SJCRH30 (cell line): ENCODE data around the gene SYTL2. TPM values are rescaled to one million over a fixed set of nuclear protein-coding genes. Genes with fewer than 3 reads are reported as not detected.
"Not testable (repeated sequence)": the region's sequence is repeated elsewhere in the genome, so short reads cannot be mapped to it uniquely, and the experiment has no call there.

ENCODE experiments used
- DNase-seq, 2 experiments: peaks; one replicate each; pipeline ENCODE4 v3.0.0-alpha.2; 2015 to 2020
- H3K27ac ChIP-seq: fragments of 250-450 bp; sonication (Bioruptor Pico); 2 replicates; pipeline ENCODE4 v1.5.1; 2020; ENCODE audit warnings: mild to moderate bottlenecking, moderate library complexity
- H3K27me3 ChIP-seq: fragments of 250-450 bp; sonication (Bioruptor Pico); 2 replicates; pipeline ENCODE4 v1.5.1; 2020; ENCODE audit warnings: mild to moderate bottlenecking, moderate library complexity
- H3K36me3 ChIP-seq: fragments of 250-450 bp; sonication (Bioruptor Pico); 2 replicates; pipeline ENCODE4 v1.5.1; 2020; ENCODE audit warnings: mild to moderate bottlenecking, moderate library complexity
- H3K4me1 ChIP-seq: fragments of 250-450 bp; sonication (Bioruptor Pico); 2 replicates; pipeline ENCODE4 v1.5.1; 2020; ENCODE audit warnings: mild to moderate bottlenecking, moderate library complexity
- H3K4me3 ChIP-seq: fragments of 250-450 bp; sonication (Bioruptor Pico); 2 replicates; pipeline ENCODE4 v1.5.1; 2020; ENCODE audit warnings: mild to moderate bottlenecking, moderate library complexity
- H3K9me3 ChIP-seq: fragments of 250-450 bp; sonication (Bioruptor Pico); replicated peaks from 2 replicates; pipeline ENCODE4 v1.5.1; 2020; ENCODE audit warnings: mild to moderate bottlenecking, moderate library complexity
- total RNA-seq: library from RNA; depleted of rRNA; stranded (reverse); fragments of >200 nt; shearing (Covaris generic); gene quantifications from 2 replicates; pipeline ENCODE4 v1.2.3, GENCODE V29; 2014

The SYTL2 gene
- total RNA-seq, 1 experiment from 2014 or later: 137 TPM

DNA sequence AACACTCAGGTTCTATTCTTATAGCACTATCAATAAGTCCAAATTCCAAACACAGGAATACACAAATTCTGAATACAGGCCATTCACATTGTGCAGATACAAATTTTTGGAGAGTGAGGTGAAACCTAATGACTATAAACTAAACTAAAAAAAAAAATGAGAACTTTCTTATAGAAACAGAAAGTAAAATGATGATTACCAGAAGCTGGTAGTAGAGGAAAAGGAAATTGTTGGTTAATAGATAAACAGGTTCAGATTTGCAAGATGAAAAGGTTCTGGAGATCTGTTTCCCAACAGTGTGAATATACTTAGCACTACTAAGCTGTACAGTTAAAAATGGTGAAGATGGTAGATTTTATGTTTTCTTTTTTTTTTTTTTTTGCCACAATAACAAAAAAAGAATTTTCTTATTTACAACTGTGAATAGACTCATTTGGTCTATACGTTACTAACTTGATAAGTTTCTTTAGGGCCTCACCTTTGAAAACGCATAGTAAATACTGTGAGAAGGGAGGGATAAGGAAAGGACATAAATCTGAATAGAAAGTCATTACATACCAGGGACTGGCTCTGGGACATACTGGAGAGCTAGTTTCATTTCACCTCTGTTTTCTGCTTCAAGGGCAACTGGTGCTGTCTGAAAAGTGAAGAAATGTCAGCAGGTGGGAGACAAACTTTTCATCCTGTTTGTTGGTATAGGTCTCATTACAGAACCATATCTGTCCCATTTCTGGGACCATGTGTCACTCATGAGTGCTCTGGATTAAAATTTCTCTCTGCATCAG, 110.8 kb downstream of the SYTL2 start:
- Histone ChIP-seq H3K4me1 (no peaks in the 10 kb centered on the region), H3K4me3 (no peak overlapping the region), H3K9me3 (no peaks in the 10 kb centered on the region), H3K27me3 (no peaks in the 10 kb centered on the region), H3K36me3 (peaks cover 95% of the 10 kb centered on the region), H3K27ac (no peak overlapping the region)
- no peak for DNase-seq

DNA sequence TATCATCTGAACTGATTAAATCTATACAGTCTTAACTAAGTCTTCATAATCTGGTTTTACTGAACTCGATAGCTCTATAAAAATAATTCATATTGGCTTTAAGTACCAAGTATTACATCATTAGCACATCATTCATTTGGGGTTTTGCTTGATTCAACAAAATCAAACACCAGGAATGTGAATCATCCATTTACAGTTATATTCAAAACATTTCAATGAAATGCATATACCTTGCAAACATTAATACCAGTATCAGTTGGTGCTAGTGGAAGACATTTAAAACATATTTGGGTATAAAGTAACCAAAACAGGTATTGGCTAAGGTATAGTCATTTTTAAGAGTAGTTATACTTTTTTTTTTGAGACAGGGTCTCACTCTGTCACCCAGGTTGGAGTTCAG, 112.7 kb downstream of the SYTL2 start:
- no peak for DNase-seq
- no peak overlapping the region for H3K4me3 ChIP-seq
- peaks cover 94% of the 10 kb centered on the region for H3K36me3 ChIP-seq
- H3K27ac ChIP-seq: no peak overlapping the region
- H3K9me3 ChIP-seq: no peaks in the 10 kb centered on the region
- no peaks in the 10 kb centered on the region for H3K27me3 ChIP-seq
- no peaks in the 10 kb centered on the region for H3K4me1 ChIP-seq

DNA sequence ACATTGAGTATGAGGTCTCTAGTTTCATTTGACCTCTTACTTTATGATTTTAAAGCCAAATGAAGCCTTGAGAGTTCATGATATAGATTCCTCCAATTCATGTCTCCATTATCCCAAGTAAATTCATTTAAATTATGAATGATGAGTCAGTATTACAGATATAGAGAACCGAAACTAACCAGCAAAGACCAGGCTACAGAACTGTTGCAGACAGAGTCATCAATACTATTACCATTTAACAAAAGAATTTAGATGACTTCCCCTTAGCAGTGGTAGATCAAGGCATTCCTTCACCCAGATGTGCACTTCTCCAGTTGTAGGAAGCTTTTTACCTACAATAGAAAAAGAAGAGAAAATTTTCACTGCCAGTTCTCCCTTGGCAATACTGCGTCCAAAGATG, 113.2 kb downstream of the SYTL2 start:
- no peak for DNase-seq
- H3K9me3 ChIP-seq: no peaks in the 10 kb centered on the region
- H3K27ac ChIP-seq: no peak overlapping the region
- no peaks in the 10 kb centered on the region for H3K4me1 ChIP-seq
- no peaks in the 10 kb centered on the region for H3K27me3 ChIP-seq
- peaks cover 94% of the 10 kb centered on the region for H3K36me3 ChIP-seq
- no peak overlapping the region for H3K4me3 ChIP-seq

DNA sequence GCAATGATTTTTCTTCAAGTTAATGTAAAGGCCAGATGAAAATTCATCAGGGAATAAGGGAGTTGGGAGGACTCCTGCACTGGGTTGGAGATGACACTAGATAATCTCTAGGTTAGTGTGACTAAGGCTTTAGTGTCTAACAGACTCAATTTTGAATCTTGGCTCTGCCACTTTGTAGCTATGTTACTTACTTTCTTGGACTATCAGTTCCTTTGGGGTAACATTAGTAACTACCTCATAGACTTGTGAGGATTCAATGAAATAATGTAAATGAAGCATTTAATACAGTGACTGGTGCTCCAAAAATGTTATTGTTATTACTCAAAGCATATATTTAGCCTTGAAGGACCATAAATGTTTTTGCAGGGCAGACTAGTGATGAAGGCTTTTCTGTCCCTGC, 115.4 kb downstream of the SYTL2 start:
- Histone ChIP-seq H3K36me3 (peaks cover 89% of the 10 kb centered on the region), H3K4me1 (no peaks in the 10 kb centered on the region), H3K4me3 (no peak overlapping the region), H3K9me3 (no peaks in the 10 kb centered on the region), H3K27me3 (no peaks in the 10 kb centered on the region), H3K27ac (no peak overlapping the region)
- DNase-seq: no peak

DNA sequence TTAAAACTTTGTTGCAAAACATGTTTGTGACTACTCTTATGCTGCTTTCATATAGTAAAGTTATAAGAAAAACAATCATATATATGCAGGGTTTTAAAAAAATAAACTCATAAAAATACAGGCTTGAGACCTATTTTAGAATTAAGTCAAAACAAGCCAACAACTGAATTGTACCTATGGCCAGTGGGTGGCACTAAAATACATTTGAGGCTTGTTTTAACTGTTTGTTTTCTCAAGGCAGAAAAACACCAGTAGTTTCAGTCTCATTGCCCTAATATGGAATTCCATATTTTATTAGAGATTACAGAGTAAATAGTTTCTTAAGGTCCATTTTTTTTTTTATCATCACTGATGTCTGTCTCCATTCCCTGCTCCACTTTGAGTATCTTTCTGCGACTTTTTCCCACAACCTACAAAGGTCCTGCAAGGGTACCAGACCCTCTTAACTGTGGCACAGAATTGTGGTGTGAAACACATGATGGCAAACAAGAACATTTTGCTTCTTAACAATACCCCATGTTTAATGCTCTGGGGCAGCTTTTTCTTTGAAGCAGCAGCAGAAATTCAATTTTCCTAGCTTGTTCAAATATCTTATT, 116.5 kb downstream of the SYTL2 start:
- Histone ChIP-seq H3K4me1 (no peaks in the 10 kb centered on the region), H3K27me3 (no peaks in the 10 kb centered on the region), H3K36me3 (peaks cover 87% of the 10 kb centered on the region), H3K9me3 (no peaks in the 10 kb centered on the region), H3K4me3 (no peak overlapping the region), H3K27ac (no peak overlapping the region)
- peak in 1 of 2 experiments; percentile 68 for DNase-seq

DNA sequence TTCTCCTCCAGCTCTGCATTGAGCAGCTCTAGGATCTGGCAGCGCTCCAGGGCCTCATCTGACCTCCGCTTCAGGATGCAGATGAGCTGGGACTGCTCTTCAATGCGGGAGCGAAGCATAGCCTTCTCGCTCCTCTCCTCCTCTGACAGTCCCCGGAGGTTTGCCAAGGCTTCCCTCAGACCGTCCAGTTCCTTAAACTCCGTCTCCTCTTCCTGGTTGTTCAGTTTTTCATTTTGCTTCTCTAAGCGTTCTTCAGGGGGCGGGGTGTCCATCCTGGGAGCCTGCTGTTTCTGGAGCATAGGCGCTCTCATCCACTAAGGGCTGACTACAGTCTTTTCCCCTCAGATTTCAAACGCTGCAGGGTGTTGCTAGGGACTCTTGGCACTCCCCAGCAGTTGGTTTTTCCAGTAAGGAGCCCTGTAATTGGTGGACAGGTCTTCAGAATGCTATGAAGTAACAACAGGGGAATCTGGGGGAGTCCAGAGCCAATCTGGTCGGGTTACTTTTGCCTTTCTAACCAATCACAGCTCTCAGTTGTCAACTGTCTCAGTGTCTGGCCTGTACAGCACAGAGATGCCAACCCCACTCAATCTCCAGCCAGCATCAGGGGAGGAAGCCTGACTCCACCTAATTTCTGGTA, 125.0 kb downstream of the SYTL2 start, which contains the start of gene CCDC89:
CCDC89 (minus strand) TSS at position 376 of the 640 bp plus-strand sequence; CDS start at position 311, 65 bp downstream.
- peak within 1 kb of the TSS; percentile 55 for H3K4me3 ChIP-seq

DNA sequence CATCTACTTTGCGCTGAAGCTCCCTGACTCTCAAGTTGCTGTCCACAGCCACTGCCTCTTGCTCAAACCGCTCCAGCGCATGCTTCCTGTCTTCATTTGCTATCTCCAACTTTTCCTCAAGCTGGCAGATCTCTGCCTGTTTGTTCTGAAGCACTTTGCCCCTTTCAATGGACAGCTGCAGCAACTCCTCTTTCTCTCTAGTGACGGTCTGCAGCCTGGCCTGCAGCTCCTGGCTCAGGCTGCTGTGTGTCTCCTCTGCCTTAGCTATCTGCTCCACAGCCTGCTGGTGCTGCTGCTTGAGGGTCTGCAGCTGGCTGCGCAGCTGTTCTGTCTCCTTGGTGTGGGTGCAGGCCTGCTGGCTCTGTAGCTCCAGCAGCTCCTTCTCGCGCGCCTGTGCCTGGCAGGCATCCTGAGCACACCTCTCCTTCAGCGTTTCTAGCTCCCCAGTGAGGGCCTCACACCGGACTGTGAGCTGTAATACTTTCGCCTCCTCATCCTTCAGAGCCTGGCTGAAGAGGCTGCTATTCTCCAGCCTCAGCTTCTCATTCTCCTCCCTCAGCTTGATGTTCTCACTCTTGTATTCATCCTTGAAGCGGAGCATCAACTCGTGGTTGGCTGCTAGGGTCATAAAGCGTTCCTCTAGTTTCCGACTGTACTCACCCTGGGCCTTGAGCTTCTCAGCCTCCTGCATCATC, 125.7 kb downstream of the SYTL2 start:
- peak; percentile 95 to 97 for DNase-seq

More for the DNA sequence above, 125.0 kb downstream of the SYTL2 start, which contains the start of gene CCDC89:
- peaks cover 12% of the 10 kb centered on the region for H3K4me1 ChIP-seq
- peak; percentile 95 to 99 for DNase-seq
- no peaks in the 10 kb centered on the region for H3K9me3 ChIP-seq
- H3K36me3 ChIP-seq: peaks cover 12% of the 10 kb centered on the region
- H3K27ac ChIP-seq: peak within 1 kb of the TSS; percentile 67
- no peaks in the 10 kb centered on the region for H3K27me3 ChIP-seq

DNA sequence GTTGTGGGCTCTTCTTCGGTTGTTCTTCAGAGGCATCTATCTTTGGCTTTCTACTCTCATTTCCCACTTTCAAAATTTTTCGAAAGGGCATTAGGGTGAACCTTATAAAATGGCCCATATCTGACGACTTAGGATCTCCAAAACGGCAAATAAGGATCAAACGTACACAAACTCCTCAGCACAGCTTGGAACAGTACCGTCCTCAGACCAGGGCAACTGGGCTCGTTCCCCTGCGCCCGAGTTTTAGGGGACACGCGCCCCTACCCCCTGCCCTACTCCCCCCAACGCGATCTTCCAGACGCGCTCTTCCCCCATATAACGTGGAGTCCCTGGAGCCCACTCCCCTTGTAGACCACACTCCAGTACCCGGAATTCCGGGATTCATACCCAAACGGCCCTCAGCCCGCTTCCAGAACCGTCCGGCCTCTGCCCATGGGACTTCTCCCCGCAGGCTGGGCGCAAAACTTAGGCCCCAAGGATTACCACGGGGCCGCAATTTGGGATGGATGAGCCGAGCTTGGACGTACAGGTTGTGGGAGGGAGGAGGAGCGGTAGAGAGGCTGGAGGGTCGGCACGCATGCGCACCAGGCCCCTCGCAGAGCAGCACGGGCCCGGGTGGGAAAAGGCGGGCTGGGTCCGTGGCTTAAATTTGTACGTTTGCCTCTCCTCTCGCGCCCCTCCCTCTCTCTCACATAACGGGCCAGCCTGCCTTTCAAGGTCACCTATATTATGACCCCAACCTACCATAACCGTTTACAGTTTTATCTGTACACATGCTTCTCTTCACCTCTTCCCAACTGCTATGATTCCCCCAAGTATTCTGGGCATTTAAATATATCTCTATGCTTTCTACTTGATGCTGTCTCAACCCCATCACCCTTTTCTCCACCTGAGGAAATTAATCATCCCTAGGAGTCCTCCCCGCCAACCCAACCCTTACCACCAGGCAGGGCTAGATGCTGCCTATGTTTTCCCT, 128.3 kb downstream of the SYTL2 start:
- Histone ChIP-seq H3K36me3 (no peaks in the 10 kb centered on the region), H3K9me3 (no peaks in the 10 kb centered on the region), H3K4me1 (peaks cover 12% of the 10 kb centered on the region), H3K27me3 (no peaks in the 10 kb centered on the region), H3K27ac (peak overlapping the region; percentile 34), H3K4me3 (peak overlapping the region; percentile 55)
- DNase-seq: peak; percentile 78 to 79

More for the DNA sequence above, 125.7 kb downstream of the SYTL2 start:
- H3K27ac ChIP-seq: peak overlapping the region; percentile 67
- H3K9me3 ChIP-seq: no peaks in the 10 kb centered on the region
- peaks cover 12% of the 10 kb centered on the region for H3K4me1 ChIP-seq
- peaks cover 6% of the 10 kb centered on the region for H3K36me3 ChIP-seq
- H3K4me3 ChIP-seq: peak overlapping the region; percentile 55
- no peaks in the 10 kb centered on the region for H3K27me3 ChIP-seq

DNA sequence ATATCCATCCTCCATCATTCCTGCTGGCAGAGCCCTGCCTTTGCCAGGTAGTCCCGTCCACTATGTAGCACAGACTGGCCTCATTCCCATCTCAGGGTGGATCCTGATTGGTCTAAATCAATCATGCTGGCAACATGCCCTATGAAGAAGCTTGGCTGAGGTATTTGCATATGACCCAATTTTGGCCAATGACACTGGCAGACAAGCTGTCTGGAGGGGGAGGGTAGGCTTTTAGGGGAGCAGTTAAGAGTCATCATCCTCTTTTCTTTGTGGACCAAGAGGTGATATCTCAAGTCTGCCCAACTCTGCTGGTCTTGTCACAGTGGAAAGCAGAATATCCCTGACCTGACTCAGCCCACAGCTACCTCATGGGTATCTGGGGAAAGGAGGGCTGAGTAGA, 130.0 kb downstream of the SYTL2 start:
- Histone ChIP-seq H3K27ac (no peak overlapping the region), H3K9me3 (no peaks in the 10 kb centered on the region), H3K4me3 (no peak overlapping the region), H3K36me3 (no peaks in the 10 kb centered on the region), H3K27me3 (no peaks in the 10 kb centered on the region), H3K4me1 (peaks cover 8% of the 10 kb centered on the region)
- DNase-seq: peak; percentile 20 to 44

DNA sequence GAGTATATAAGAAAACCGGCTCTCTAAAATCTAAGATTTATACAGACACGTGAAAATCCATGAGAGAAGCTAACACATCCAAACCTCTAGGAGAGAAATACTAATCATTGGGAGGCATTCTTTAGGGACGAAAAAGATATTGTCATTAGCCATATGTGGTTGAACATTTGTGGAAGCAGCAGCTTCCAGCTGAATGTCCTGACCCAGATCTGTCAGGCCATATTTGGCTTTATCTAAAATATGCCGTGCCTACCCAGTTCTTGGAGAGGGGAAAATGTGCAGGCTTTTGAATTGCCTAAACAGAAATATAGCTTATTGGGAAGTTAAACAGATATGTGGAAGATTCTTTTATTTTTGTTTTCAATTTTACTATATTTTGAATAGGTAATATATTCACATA, 131.4 kb downstream of the SYTL2 start:
- DNase-seq: no peak
- no peak overlapping the region for H3K4me3 ChIP-seq
- H3K9me3 ChIP-seq: no peaks in the 10 kb centered on the region
- no peaks in the 10 kb centered on the region for H3K27me3 ChIP-seq
- no peak overlapping the region for H3K27ac ChIP-seq
- H3K36me3 ChIP-seq: no peaks in the 10 kb centered on the region
- peaks cover 8% of the 10 kb centered on the region for H3K4me1 ChIP-seq

DNA sequence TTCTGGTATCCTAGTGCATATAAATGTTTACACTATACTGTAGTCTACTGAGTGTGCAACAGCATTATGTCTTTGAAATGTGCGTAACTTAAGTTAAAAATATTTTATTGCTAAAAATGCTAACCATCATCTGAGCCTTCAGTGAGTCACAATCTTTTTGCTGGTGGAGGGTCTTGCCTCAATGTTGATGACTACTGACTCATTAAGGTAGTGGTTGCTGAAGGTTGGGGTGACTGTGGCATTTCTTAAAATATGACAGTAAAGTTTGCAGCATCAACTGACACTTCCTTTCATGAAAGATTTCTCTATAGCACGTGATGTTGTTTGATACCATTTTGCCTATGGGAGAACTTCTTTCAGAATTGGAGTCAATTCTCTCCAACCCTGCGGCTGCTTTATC, 137.5 kb downstream of the SYTL2 start:
- no peak overlapping the region for H3K27ac ChIP-seq
- no peak overlapping the region for H3K4me3 ChIP-seq
- no peaks in the 10 kb centered on the region for H3K27me3 ChIP-seq
- no peaks in the 10 kb centered on the region for H3K4me1 ChIP-seq
- H3K36me3 ChIP-seq: no peaks in the 10 kb centered on the region
- 0 out of 2 replicates have a peak, but pooled peaks cover 3% of the 10 kb centered on the region for H3K9me3 ChIP-seq
- no peak for DNase-seq

DNA sequence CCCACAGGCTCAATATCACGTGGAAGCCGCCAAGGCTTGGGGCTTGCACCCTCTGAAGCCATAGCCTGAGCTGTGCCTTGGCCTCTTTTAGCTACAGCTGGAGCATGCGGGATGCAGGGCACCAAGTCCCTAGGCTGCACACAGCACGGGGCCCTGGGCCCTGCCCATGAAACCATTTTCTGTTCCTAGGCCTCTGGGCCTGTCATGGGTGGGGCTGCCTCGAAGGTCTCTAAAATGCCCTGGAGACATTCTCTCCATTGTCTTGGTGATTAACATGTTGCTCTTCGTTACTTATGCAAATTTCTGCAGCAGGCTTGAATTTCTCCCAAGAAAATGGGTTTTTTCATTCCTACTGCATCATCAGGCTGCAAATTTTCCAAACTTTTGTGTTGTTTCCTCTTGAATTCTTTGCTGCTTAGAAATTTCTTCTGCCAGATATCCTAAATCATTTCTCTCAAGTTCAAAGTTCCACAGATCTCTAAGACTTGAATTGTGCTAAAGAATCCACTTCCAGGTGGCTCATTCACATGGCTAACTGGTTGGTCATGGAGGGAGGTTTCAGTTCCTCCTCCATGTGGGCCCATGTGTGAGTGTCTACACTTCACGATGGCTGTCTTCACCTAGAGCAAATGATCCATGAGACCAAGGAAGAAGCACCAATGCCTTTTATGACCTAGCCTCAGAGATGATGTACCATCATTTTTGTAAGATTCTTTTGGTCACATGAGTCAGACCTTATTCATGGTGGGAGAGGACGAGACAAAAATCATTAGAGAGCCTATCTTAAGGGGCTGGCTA, 138.6 kb downstream of the SYTL2 start:
- no peak overlapping the region for H3K4me3 ChIP-seq
- H3K9me3 ChIP-seq: 0 out of 2 replicates have a peak, but pooled peaks cover 3% of the 10 kb centered on the region
- DNase-seq: no peak
- no peaks in the 10 kb centered on the region for H3K4me1 ChIP-seq
- no peaks in the 10 kb centered on the region for H3K27me3 ChIP-seq
- H3K27ac ChIP-seq: no peak overlapping the region
- no peaks in the 10 kb centered on the region for H3K36me3 ChIP-seq

DNA sequence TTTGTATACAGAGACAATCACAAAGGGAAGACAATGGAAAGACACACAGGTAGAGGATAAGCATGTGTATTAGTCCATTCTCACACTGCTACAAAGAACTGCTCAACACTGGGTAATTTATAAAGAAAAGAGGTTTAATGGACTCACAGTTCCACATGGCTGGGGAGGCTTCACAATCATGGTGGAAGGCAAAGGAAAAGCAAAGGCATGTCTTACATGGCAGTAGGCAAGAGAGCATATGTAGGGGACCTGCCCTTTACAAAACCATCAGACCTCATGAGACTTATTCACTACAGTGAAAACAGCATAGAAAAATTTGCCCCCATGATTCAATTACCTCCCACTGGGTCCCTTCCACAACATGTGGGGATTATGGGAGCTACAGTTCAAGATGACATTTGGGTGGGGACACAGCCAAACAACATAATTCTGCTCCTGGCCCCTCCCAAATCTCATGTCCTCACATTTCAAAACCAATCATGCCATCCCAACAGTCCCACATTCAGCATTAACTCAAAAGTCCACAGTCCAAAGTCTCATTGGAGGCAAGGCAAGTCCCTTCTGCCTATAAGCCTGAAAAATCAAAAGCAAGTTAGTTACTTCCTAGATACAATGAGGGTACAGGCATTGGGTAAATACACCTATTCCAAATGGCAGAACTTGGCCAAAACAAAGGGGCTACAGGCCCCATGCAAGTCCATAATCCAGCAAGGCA, 139.8 kb downstream of the SYTL2 start:
- H3K27me3 ChIP-seq, H3K9me3 ChIP-seq, H3K27ac ChIP-seq, DNase-seq, H3K4me3 ChIP-seq, H3K36me3 ChIP-seq, H3K4me1 ChIP-seq: not testable (repeated sequence)
